Upper lobe of left lung (tissue), 4 donors: ENCODE measurements around the gene DNASE1L3.

ENCODE experiments used
- CTCF ChIP-seq, 6 experiments: fragments of 450-650 bp in 4 of 6; fragments of 200-600 bp in 2 of 6; sonication (generic) in 2 of 6; IDR thresholded peaks; one replicate each; pipeline ENCODE4 v1.5.1; 2016 to 2019; ENCODE audit warnings: antibody characterized with exemption in 6 of 6
- POLR2AphosphoS5 ChIP-seq, 2 donors: sonication (generic); formaldehyde crosslinking; IDR thresholded peaks; one replicate each; pipeline ENCODE4 v1.5.1; 2017; ENCODE audit warnings: antibody characterized with exemption in 2 of 2

DNA sequence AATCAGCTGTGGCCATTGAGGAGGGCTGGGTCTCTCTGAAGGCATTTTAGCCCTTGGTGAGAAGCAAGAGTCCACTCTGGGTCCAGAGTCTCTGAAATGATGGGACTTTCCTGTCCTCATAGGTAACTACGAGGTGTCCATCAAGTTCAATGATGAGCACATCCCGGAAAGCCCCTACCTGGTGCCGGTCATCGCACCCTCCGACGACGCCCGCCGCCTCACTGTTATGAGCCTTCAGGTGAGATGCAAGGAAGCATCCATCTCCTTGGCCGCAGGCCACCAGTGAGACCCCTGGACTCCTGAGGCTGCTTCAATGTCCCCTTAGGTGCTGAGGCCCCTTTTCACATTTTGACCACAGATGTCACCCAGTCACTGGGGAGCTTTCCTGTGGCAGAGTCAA, 54.9 kb downstream of the DNASE1L3 start:
- TF ChIP-seq CTCF (IDR thresholded peaks at IDR 0.05), result no peak
- TF ChIP-seq POLR2AphosphoS5 (IDR thresholded peaks at IDR 0.05), result no peak
